HG03135 (cell line): ENCODE data around the gene GNMT.
"Not testable (repeated sequence)": the region's sequence is repeated elsewhere in the genome, so short reads cannot be mapped to it uniquely, and the experiment has no call there.

Source experiments
- ATAC-seq: cut with Tn5 transposase; IDR thresholded peaks from one replicate; pipeline ENCODE4 v1.9.1; 2021; ENCODE audit warnings: mild to moderate bottlenecking, moderate library complexity; ENCODE audit not compliant: unreplicated experiment

The GNMT gene

DNA sequence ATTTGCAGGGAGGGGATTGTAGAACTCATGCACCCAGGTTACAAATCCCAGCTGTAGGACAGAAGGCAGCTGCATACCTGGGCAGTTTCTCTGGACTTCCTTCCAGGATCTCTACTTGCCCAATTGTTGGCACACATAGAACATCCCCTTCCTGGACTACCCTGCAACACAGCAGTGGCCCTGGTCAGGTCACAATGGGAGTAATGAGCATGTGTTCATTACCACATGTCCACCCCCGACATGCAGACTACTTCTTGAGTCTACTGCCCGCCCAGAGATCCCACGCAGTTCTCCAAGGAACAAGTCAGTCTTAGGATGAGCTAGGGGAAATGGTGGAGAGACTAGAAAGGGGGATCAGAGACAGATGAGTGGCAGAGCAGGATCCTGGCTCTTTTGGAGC is 13.4 kb downstream of the GNMT start:
- ATAC-seq: no peak

DNA sequence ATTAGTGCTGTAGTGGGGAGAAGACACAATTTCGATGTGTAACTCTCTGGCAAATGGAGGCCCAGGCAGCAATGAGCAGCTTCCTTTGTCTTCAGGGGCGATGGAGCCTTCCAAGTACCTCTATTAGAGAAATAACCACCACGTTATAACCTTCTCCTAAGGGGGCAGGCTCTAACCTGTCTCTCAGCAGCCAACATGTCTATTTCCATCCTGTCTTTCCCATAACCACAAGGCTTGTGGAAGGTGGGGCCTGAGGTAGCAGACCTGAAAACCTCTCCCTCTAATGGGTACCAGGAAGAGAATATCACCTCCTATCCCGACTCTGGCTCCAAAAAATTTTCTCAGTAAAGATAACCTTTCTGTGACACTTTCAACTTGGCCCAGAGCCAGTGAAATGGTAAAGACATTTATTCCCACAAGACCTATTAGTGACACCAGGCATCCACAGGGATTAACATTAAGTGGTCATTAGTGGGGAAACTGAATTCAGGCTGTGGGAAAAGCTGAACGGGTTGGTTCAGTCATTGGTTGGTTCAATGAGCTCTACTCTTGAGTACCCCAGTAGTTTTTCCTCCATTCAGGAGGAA is 14.5 kb downstream of the GNMT start:
- ATAC-seq: no peak

DNA sequence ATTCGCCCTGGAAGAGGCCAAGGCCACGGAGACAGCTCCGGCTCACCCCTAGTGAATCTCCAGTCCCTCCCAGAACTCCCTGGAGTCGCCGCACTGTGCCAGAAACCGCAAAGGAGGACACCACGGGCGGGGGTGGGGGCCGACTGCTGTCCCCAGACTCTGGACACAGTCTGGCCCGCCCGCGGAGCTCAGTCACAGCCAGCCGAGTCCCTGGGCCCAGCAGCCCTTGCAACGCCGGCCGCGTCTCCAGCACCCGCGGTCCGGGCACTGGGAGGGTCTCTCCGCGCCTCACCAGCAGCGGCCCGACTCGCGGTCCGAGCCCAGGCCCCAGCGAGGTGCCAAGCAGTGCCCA is 17.9 kb downstream of the GNMT start:
- ATAC-seq: peak; percentile 32

DNA sequence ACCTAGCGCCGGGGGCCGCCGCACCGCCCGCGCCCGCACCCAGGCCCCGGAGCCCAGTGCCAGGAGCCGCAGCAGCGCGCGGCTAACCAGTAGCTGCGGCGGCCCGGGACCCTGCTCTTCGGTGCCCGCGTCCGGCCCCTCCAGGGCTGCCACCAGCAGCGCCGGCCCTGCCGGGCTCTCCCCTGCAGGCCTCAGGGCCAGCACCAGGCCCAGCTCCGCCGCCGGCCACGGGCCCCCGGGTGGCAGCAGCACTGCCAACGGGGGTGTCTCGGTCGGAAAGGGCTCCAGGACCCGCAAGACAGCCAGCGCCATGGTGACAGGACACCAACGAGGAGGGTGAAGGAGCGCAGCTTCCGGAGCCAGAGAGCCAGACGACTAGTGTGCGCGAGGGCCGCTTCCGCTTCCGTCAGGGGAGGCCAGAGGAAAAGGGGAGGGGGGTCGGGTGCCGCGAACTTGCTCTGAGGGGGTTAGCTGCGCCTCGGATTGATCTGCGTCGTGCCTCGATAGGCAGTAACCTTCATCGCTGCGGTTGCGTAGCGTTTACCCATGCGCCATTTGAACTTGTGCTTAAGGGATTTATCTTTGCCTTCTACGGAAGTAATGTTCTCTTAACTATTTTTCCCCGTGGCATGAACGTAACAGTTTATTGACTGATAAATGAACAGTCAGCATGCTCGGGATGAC is 18.4 kb downstream of the GNMT start, which contains the start of gene PEX6:
Gene PEX6, minus strand, starts transcription at position 343 of the 684 bp plus-strand sequence. Its CDS starts 31 bp downstream, at position 312.
- peak; percentile 82 for ATAC-seq

DNA sequence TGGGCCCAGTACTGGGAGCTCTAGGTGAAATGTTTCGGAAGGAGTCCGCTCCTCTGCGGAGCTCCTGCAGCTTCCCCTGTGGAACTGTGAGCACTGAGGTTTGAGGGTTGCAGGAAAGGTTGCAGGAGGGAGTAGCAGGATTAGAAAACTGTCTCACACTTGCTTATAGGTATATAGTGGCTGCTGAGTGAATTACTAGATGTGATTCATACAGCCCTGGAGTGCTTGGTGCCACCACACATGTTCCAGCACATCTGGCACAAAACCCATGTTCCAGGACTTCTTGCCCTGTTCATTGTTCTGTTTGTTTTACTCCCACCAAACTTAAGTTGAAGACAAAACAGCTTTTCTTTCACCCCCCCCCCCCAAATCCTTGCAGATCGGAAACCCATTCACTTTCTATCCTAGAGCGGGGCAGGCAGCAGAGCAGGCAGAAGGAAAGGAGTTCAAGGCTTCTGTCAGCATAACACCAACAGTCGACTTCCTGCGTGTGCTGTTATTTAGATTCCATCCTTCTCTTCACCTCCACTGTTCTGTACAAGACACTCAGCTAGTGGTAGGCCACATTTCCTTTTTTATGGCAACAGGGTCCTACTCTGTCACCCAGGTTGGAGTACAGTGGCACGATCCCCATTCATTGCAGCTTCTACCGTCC is 19.1 kb downstream of the GNMT start:
- peak; percentile 2 for ATAC-seq

DNA sequence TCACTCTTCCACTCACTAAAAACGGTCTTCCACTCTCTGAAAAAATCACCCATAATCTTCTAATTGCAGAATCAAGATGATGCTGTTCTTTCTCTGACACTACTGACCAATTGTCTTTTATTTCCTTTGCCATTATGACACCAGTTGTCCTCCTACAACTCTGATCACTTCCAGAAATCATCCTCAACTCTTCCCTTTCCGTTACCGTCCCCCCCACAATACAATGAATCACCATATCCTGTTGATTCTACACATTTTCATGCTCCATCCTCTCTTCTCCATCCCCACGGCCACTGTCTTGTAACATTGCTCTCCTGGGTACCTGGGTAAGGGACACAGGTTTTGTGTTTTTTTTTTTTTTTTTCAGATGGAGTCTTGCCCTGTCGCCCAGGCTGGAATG is 21.3 kb downstream of the GNMT start:
- no peak for ATAC-seq

DNA sequence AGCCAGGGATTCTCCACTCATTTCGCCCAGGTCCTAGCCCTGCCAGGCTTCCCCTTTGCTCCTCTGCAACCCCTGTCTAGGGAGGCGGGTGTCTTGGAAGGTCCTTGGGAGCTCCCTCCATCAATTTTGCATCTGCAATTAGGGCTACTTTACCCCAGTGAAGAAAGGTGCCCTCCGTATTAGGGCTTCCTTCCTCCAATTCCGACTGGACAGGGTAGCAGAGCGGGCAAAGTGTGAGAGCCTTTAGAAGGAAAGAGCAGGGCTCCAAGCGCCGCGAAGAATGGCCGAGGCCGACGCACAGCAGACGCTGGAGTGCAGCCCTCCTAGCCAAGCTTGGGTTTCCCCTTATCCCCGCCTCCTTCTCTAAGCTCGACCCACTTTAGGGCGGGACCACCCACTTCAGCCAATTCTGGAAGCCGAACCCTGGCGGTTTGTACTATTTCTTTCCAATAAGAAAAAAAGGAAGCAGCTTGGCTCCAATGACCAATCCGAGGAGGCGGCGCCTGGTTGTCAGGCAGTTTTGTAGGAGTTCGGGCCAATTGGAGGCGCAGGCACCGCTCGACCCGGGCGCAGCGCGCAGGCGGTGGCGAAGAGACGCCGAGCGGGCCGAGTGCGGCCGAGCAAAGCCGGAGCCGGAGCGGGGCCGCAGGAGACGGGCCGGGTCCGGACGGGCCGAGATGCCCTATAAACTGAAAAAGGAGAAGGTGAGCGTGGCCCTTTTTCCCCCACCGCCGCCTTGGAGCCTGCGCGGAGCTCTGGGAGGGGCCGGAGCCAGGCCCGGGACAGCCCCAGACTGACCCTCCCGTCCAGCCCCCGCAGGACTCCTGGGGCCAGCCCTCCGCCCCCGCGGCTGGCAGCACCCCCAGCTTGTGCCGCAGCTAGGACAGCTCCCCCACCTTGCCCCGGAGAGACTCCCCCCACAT is 23.7 kb downstream of the GNMT start, which contains the start of gene PPP2R5D:
Gene PPP2R5D, plus strand, starts transcription at position 570 of the 923 bp plus-strand sequence. Its CDS starts 108 bp downstream, at position 678.
- ATAC-seq: peak; percentile 93

DNA sequence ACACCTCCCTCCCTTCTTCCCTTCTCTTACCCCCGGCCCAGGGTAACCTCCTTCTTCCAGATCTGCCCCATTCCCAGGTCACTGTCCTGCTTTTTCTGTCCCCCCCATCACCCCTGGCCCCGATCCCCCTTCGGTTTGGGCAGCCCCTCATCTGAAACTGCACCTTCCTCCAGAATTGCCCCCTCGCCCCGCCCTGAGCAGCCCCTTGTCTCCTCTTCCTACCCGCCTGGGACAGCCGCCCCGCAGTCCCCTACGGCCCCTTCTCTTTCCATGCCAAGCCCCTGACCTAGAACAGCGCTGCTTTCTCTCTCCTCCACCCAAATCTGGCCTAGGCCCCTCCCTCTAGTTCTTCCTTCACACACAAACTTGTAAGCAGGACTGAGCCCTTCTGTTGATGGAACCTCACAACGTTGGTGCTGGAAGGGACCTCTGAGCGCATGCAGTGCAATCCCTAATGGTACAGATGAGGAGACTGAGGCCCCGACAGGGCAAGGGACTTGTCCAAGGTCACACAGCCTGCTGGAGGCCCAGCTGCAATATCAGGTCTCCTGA is 24.4 kb downstream of the GNMT start:
- ATAC-seq: no peak

DNA sequence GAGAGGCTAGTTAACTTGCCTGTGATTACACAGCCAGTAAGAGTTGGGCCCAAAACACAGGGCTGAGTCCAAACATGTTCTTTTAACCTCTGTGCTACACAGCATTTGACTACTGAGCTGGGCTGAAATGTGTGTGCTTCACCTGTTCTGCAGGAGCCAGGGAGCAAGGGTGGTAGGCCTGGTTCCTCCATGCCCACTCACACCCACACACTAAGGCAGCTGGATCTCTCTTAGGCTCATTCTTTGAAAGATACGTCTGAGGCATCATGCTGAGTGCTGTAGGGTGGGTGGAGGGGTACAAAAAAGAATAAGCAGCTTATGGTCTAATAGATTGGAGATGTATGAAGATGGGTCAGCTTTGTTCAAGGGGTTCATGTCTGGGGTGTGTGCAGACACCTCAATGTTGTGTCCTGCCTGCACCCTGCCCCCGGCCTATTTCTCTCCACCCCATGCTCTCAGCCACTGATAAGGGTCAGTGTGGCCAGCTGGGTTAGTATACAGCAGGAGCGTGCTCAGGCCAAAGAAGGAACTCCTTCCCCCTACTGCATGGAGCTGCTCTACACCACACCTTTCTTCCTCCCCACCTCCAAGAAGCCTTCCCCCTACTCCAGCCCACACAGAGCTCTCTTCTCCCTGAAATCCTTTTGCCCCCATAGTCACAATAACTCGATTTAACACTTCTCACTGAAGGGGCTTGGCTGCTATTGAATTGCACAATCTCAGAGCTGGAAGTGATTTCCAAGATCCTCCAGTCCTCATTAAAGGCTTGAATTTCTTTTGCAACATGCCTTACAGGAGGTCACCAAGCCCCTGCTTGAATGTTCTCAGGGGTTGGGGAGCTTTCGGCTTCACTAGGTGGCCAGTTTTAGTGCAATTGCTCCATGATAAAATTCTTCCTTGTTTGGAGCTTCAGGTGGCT is 27.2 kb downstream of the GNMT start:
- ATAC-seq: no peak

DNA sequence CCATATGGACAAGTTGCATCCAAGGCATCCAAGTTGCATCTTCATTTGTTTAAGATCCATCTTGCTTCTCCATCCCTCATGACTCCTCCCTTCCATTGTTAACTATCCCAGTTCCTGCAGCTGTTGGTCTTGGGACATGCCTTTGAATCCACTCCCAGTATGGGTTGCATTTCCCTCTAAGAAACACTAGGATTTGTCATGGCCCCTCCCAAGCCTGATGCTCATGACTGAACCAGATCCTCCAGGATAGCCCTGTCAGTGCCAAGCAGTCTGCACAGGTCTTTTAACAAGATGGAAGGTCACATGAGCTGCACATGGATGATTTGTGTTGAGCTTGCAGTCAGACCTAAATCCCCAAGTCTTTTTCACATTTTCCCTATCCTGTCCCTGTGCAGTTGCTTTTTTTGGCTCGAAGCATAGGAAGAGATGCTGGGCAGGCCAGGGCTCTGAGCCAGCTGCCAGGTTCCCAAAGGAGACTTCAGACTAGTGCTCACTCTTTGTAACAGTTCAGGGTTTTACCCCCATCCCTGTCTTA is 28.0 kb downstream of the GNMT start:
- ATAC-seq: no peak

DNA sequence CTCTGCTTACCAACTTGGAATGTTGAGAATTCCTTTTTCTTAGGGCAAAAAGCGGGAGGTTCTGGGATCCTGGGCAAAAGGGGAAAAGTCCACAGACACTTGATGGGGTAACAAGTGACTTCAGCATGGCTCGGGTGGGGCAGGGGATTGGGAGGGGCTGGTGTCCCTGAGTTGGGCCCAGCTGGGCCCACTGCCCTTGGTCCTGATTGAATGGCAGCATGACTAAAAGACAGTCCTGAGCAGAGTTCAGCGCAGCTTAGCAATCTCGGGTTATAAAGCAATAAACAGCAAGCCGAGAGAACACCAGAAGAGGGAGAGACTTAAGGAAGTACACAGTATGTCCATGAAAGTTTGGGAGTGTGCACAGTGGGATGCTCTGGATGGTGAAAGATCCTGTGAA is 29.4 kb downstream of the GNMT start:
- no peak for ATAC-seq

DNA sequence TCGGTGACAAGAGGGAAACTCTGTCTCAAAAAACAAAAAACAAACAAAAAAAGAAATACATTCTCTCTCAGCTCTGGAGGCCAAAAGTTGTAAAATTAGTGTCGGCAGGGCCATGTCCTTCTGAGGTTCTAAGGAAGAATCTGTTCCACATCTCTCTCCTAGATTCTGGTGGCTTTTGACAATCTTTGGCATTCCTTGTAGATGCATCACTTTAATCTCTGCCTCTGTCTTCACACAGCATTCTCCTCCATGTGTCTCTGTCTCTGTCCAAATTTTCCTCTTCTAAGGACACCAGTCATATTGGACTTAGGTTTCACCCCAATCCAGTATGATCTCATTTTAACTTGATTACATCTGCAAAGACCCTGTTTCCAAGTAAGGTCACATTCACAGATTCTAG is 32.9 kb downstream of the GNMT start:
- ATAC-seq: no peak

DNA sequence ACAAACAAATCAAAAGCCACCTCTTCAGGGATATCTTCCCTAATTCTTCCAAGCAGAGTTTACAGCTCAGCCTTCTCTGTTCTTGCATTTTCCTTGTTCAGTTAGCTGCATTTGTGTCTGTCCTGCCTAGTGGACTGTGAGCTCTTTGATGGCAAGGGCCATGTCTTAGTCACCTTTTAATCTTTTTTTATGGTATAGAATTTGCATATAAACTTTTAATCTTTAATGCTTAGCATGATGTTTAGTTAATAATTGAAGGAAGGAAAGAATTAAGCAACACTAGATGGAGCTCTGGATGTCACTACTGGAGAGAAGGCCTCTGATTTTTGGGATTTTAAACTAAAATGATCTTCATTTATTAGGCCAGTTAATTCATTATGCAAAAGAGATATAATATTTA is 36.0 kb downstream of the GNMT start:
- no peak for ATAC-seq

DNA sequence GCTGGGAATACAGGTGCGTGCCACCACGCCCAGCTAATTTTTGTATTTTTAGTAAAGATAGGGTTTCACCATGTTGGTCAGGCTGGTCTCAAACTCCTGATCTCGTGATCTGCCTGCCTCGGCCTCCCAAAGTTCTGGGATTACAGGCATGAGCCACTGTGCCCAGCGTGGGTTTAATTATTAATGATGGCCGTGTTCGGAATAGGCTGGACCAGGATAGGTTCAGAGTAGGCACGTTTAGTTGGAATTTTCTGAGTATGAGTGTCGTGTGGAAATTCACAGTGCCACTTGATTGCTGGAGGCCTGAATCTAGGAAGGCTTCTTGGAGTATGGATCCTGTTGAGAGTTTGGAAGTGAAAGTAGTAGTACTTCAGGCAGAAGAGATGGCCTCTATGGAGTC is 37.7 kb downstream of the GNMT start:
- ATAC-seq: not testable (repeated sequence)

DNA sequence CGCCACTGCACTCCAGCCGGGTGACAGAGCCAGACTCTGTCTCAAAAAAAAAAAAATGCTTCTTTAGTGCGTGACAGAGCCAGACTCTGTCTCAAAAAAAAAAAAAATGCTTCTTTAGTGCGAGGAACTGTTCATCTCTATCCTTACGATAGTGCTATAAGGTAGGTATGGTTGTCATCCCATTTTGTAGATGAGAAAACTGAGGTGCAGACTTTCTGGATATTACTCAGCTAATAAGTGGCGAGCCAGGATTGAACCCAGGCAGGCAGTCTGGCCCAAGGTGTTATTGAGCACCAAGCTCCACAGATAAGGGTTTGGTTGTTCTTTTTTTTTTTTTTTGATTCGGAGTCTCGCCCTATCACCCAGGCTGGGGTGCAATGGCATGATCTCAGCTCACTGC is 41.3 kb downstream of the GNMT start:
- ATAC-seq: no peak

DNA sequence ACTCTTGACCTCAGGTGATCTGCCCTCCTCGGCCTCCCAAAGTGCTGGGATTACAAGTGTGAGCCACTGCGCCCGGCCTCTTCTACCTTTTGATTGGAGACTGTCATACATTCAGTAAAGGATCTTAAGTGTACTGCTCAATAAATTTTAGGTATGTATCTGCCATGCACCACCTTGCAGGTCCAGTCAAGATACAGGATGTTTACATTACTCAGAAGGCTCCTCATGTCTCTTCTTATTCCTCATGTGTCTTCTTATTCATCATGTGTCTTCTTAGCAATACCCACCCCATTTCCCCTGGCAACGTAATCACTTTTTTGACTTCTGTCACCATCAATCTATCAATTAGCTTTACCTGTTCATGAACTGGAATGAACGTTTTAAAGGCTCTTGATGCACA is 45.3 kb downstream of the GNMT start:
- no peak for ATAC-seq

DNA sequence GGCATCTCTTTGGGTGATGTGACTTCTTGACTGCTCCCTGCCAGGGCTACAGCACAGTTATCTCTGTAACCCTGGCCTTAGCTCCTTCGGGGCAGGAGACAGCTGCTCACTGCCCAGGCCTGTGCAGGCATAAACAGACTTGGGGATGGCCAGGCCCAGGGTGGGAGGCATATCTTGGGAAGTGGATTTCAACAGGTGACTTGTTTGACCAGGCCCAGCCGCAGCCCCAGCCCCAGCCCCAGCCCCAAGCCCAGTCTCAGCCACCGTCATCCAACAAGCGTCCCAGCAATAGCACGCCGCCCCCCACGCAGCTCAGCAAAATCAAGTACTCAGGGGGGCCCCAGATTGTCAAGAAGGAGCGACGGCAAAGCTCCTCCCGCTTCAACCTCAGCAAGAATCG is 45.7 kb downstream of the GNMT start:
- no peak for ATAC-seq

DNA sequence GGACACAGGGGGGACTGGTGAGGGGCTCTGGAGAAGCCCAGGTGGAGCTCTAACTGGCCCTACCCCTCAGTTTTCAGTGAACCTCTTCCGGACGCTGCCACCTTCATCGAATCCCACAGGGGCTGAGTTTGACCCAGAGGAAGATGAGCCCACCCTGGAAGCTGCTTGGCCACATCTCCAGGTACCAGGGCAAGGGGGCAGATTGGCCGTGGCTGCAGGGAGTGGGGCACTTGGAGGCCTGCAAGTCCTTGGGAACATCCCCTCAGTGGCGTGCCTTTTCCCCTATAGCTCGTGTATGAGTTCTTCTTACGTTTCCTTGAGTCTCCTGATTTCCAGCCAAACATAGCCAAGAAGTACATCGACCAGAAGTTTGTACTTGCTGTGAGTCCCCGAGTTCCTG is 46.6 kb downstream of the GNMT start:
- ATAC-seq: no peak

DNA sequence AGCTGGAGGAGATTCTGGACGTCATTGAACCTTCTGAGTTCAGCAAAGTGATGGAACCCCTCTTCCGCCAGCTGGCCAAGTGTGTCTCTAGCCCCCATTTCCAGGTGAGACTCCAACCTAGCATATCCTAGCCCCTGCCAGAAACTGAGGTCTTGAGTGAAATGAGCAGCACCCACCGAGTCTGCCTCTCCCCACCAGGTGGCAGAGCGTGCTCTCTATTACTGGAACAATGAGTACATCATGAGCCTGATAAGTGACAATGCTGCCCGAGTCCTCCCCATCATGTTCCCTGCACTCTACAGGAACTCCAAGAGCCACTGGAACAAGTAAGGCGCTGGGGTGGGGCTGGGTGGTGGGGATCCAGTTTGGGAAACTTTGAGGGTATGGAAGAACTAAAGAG is 48.6 kb downstream of the GNMT start:
- no peak for ATAC-seq

DNA sequence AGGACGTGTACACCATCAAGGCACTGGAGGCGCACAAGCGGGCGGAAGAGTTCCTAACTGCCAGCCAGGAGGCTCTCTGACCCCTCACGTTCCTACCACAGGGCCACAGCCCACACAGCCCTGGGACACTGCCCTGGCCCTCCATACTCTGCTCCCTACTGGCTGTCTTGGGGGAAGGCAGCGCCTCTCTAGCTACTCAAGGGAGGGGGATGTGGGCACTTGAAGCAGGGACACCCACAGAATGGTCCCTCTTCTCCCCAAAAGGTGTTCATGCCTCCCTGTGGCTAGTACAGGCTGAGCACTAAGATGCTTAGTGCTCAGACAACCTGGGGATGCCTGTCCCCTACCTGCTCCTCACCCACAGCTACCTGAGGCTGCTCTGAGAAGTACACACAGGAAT is 50.7 kb downstream of the GNMT start:
- ATAC-seq: no peak
